RWPE1 (cell line): ENCODE results near the gene BTF3.

Experiments
- CTCF ChIA-PET: fragments of 350-600 bp; sonication (Branson Sonifier 250); formaldehyde crosslinking; extraction: SDS; loops from one replicate; lab custom pipeline; 2021; lab: Yijun Ruan, JAX
- POLR2A ChIA-PET: fragments of 400-600 bp; formaldehyde crosslinking; extraction: SDS; loops from one replicate; lab custom pipeline; 2020; ENCODE audit warnings: antibody characterized with exemption; ENCODE audit not compliant: low non-redundant PET; lab: Yijun Ruan, JAX
- DNase-seq: peaks from one replicate; pipeline ENCODE4 v3.0.0; 2012; ENCODE audit warnings: low spot score
- H3K27ac ChIP-seq: fragments of 450-650 bp; 2 replicates; pipeline ENCODE4 v1.5.1; 2017
- TF ChIP-seq, protein P1 (sequence below): fragments of 450-650 bp; conservative IDR thresholded peaks from 2 replicates; pipeline ENCODE4 v1.5.1; 2017; ENCODE audit warnings: low read depth, mild to moderate bottlenecking

BTF3 gene

DNA sequence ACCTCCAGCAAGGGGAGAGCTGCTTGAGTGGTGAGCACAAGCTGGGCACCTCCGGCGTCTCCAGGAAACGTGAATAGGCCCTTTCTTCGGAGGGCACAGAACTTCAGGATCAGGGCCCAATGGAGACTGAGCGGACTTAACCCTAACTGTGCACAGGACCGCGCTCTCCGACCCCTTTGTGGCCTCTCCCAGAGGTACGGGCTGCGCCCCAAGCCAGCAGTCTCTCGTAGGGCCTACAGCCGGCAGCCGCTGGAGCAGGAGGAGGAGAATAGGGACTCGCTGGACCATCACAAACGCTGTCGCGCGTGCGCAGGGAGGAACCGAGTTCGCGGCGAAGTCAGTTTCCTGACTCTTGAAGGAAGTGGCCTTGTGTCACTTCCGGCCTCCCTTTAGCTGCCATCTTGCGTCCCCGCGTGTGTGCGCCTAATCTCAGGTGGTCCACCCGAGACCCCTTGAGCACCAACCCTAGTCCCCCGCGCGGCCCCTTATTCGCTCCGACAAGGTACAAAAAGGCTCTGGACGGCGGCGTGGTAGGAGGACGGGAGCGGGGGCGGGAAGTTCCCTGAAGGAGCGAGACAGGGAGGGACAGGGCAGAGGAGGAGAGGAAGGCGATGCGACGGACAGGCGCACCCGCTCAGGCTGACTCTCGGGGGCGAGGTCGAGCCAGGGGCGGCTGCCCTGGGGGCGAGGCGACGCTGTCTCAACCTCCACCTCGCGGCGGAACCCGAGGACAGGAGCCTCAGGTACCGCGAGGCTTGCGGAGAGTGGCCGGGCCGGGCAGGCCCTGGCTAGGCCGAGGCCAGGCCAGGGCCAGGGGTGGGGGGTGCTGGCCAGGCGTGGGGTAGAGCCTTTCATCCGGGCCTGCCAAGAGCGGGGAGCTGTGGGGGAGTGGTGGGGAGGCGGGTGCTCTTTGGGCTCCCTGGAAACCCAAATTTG, at the start of gene BTF3:
BTF3 (plus strand) TSS at position 386 of the 936 bp plus-strand sequence; CDS start at position 612, 226 bp downstream.
- TF ChIP-seq, protein P1, sequence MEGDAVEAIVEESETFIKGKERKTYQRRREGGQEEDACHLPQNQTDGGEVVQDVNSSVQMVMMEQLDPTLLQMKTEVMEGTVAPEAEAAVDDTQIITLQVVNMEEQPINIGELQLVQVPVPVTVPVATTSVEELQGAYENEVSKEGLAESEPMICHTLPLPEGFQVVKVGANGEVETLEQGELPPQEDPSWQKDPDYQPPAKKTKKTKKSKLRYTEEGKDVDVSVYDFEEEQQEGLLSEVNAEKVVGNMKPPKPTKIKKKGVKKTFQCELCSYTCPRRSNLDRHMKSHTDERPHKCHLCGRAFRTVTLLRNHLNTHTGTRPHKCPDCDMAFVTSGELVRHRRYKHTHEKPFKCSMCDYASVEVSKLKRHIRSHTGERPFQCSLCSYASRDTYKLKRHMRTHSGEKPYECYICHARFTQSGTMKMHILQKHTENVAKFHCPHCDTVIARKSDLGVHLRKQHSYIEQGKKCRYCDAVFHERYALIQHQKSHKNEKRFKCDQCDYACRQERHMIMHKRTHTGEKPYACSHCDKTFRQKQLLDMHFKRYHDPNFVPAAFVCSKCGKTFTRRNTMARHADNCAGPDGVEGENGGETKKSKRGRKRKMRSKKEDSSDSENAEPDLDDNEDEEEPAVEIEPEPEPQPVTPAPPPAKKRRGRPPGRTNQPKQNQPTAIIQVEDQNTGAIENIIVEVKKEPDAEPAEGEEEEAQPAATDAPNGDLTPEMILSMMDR = no peak
- H3K27ac ChIP-seq = peak within 1 kb of the TSS; percentile 96
- peak; percentile 97 for DNase-seq
- ChIA-PET CTCF (interaction anchor here (0.6 to 2.9 kb wide), 9 partner anchors 8 to 319 kb away, joined by 3 to 12 read pairs (median 4); partner anchors contain the start of gene FOXD1), POLR2A (interaction anchor here (0.5 to 1.2 kb wide), 4 partner anchors 44 to 220 kb away, joined by 3 to 4 read pairs (median 3); partner anchors contain the start of gene FOXD1)

DNA sequence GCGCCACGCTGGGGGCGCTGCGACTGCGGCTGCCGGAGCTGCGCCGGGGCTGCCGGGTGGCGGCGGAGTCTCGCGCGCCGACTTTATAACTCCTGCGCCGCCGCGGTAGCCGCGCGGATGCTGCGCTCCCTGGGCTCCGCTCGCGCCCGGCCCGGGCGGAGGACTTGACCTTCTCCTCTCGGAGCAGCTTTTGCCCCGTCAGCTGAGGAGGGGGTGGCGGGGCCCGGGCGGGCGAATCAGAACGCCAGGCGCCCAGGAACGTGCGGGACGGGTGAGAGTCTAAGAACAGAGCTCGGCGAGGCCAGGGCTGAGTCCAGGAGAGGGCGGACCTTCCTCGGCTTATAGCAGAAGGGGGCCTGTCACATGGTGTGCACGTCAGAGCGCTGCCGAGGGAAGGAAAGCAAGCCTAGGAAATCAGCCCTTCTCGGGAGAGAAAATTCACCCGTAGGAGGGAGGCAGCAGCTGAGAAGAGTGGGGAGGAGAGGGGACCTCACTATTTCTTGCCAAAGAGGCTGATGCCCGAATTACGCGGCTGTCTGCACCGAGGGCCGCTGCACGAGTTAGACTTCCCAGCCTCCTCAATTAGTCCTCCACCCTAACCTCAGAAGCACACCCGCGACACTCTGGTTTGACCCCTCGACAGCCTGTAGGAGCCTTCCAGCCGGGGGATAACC, 49.6 kb upstream of the BTF3 start, which contains the start of gene FOXD1:
FOXD1 (minus strand) TSS at position 315 of the 674 bp plus-strand sequence. CDS start 415 bp downstream, outside the sequence.
- TF ChIP-seq, protein P1 = peak; percentile 27; the same call in 1 of the 2 replicates
- POLR2A ChIA-PET = interaction anchor here (0.5 to 2.2 kb wide), 7 partner anchors 47 to 232 kb away, joined by 3 to 13 read pairs (median 3); partner anchors contain the start of gene BTF3
- CTCF ChIA-PET = interaction anchor here (0.6 to 2.8 kb wide), 10 partner anchors 8 to 371 kb away, joined by 3 to 34 read pairs (median 4); partner anchors contain the start of gene BTF3
- peak within 1 kb of the TSS; percentile 95 for H3K27ac ChIP-seq
- DNase-seq = peak; percentile 84

DNA sequence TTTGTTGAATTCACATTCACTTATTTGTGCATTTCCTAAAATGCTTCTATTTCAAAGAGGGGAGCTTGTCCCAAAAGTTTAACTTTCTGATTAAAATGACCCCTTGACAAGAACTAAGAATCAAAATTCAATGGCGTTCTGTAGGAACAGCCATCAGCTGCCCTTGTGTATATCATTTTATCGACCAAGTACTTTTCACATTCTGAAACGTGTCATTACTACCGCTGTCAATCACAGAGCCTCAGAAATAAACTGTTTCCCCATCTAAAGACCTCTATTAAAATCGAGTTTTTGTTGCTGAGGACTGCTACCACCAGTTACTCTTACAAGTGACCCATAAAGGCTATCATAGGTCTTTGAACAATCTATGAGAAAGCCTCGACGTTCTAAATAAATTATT, 48.1 kb upstream of the BTF3 start:
- no peak overlapping the region for H3K27ac ChIP-seq
- POLR2A ChIA-PET = no interaction called here

DNA sequence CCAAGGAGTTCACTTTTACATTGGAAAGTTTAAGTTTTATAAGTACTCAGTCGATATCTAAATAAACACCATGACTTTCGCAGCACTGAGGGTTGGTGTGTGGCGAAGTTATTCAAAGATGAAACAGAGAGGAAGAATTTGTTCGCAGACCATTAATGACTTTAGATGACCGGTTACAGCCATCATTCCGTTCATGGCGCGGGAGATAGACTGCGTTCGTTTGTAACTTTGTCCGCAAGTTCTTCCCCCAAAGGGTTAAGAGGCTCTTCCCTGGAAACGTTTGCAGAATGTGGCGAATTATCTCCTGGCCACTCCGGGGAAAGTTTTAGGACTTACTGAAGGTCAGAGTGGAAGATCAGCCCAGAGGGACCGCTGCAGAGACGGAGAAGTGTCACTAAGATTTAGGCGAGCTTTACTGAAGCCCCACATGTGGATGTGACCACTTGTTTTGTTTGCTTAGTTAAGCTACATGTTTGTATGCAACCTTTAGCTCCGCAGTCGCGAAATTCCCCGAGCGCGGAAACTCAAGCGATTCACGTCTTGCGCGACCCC, 47.5 kb upstream of the BTF3 start:
- CTCF ChIA-PET = interaction anchor here (0.6 to 2.3 kb wide), 54 partner anchors 8 to 1659 kb away, joined by 3 to 113 read pairs (median 4); partner anchors contain the start of genes BTF3 and TMEM171

More for the DNA sequence above, 48.1 kb upstream of the BTF3 start:
- DNase-seq = no peak
- TF ChIP-seq, protein P1 = no peak
- CTCF ChIA-PET = interaction anchor here (1.8 to 2.3 kb wide), 4 partner anchors 85 to 278 kb away, joined by 4 to 113 read pairs (median 6); no protein-coding TSS in a partner anchor

DNA sequence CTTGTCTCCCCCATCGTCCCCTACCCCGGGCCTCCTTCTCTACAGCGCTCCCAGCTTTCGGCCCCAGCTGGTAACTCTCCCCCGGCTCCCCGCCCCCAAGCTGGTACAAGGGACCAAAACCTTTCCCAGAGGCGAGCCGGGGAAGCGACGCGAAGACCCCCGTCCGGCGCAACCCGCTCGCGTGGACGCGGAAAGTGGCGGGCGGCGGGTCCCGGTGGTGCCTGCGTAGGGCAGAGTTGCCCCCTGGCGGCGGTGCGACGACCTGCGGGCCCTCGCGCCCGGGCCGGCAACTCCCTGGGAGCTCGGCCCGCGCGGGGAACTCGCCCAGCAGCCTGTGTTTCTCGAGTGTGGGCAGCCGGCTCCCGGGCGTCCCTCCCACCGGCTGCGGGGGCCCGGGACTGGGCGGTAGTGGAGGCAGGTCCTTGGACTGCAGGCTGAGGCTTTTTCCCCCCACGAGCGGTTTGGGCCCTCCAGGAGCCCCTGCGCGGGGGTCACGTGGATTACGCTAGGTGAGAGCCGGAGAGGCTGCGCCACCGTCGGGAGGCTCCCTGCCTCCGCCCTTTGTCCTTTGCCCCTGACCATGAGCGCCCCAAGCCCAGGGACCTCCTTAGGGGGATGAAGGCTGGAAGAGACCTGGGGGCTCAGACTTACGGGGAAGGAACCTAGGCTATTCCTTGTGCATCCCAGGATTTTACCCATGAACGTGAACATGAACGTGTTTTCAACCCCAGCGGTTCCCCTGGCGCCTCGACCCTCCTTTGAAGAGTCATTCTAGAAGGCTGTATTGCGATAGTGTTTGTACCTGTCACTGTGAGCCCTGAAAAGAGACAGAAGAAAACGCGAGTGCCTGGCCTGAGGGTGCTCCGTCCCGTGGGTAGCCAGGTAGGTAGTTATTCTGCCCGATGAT, 46.8 kb upstream of the BTF3 start:
- H3K27ac ChIP-seq = no peak overlapping the region
- ChIA-PET POLR2A (interaction anchor here (0.6 kb wide), 1 partner anchor 235 kb away, joined by 12 read pairs; no protein-coding TSS in a partner anchor), CTCF (interaction anchor here (0.6 to 2.3 kb wide), 72 partner anchors 9 to 1658 kb away, joined by 3 to 113 read pairs (median 4); partner anchors contain the start of genes BTF3 and TMEM171)
- TF ChIP-seq, protein P1 = peak; percentile 99
- DNase-seq = peak; percentile 65

More for the DNA sequence above, 47.5 kb upstream of the BTF3 start:
- TF ChIP-seq, protein P1 = no peak
- no peak overlapping the region for H3K27ac ChIP-seq
- DNase-seq = no peak
- POLR2A ChIA-PET = interaction anchor here (0.6 kb wide), 1 partner anchor 235 kb away, joined by 12 read pairs; no protein-coding TSS in a partner anchor
